GM23338 (cell line): ENCODE results near the gene IQCE.

Source experiments
- EZH2 ChIP-seq: fragments of 200-600 bp; sonication (generic); IDR thresholded peaks from one replicate; pipeline ENCODE4 v1.8.0; 2017; ENCODE audit warnings: antibody characterized with exemption, mild to moderate bottlenecking, low read depth; ENCODE audit not compliant: unreplicated experiment
- EZH2phosphoT487 ChIP-seq: fragments of 200-600 bp; sonication (generic); IDR thresholded peaks from one replicate; pipeline ENCODE4 v1.8.1; 2018; ENCODE audit warnings: antibody characterized with exemption; ENCODE audit not compliant: unreplicated experiment
- JUNB ChIP-seq: IDR thresholded peaks from one replicate; pipeline ENCODE4 v1.6.1; 2016; ENCODE audit warnings: antibody characterized with exemption; ENCODE audit not compliant: unreplicated experiment
- POLR2AphosphoS5 ChIP-seq: IDR thresholded peaks from 2 replicates; pipeline ENCODE4 v1.6.1; 2016; ENCODE audit warnings: antibody characterized with exemption, low read depth
- TF ChIP-seq, protein P1 (sequence below), 2 experiments: fragments of 200-600 bp in 1 of 2; sonication (generic) in 1 of 2; conservative IDR thresholded peaks; 2 replicates each; pipeline versions ENCODE4 v1.5.1 to v1.6.1; 2016 to 2017; ENCODE audit warnings: antibody characterized with exemption in 2 of 2, low read depth in 2 of 2, mild to moderate bottlenecking in 2 of 2, moderate library complexity in 1 of 2

DNA sequence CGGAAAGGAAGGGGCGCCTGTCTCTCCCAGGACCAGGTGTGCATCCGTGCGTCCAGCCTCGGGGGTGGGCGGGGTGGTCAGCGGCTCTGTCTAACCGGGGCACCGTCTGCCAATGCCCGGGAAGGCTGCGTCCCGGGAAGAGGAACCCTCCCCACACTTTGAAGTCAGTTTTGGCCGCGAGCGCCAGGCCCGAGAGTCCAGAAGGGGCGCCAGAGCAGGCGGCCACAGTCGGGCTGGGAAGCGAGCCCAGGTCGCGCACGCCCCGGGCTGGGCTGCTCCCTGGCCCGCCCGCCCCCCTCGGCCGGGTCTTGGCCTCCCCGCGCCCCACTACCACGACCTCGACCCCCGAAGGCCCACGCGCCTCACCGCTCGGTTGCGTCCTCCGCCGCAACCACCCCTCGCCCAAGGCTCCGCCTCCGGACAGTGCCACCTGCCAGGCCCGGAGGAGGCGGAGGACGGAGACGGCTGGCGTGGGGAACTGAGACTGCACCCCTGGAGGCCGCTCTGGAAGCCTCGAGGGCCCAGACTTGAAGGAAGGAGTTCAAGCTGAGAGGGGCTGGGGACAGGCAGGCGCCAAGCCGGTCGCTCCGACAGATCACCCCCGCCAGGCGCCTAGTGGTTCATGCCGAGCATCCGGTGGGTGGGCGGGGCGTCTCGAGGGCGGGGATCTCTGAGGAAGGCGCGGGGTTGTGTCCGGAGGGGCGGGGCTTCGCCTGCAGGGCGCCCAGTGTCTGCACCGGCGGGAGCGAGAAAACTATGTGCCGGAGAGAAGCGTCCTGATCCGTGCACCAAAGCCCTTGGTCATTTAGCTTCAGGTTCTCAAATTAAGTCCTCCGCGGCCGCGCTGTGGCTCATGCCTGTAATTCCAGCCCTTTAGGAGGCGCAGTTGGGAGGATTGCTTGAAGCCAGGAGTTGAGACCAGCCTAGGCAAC is 3.4 kb upstream of the IQCE start, which contains the start of gene BRAT1:
- TF ChIP-seq, protein P1, sequence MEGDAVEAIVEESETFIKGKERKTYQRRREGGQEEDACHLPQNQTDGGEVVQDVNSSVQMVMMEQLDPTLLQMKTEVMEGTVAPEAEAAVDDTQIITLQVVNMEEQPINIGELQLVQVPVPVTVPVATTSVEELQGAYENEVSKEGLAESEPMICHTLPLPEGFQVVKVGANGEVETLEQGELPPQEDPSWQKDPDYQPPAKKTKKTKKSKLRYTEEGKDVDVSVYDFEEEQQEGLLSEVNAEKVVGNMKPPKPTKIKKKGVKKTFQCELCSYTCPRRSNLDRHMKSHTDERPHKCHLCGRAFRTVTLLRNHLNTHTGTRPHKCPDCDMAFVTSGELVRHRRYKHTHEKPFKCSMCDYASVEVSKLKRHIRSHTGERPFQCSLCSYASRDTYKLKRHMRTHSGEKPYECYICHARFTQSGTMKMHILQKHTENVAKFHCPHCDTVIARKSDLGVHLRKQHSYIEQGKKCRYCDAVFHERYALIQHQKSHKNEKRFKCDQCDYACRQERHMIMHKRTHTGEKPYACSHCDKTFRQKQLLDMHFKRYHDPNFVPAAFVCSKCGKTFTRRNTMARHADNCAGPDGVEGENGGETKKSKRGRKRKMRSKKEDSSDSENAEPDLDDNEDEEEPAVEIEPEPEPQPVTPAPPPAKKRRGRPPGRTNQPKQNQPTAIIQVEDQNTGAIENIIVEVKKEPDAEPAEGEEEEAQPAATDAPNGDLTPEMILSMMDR (conservative IDR thresholded peaks at IDR 0.05; ENCODE audit: low read depth in 2 of 2) = peak; percentile 29 to 42
- TF ChIP-seq POLR2AphosphoS5 (peak; percentile 95), EZH2phosphoT487 (no peak), EZH2 (no peak), JUNB (no peak)
